Measurements from ENCODE around the gene ZNF827. TPM values are rescaled to one million over a fixed set of nuclear protein-coding genes. Genes with fewer than 3 reads are reported as not detected.
"Not testable (repeated sequence)": the region's sequence is repeated elsewhere in the genome, so short reads cannot be mapped to it uniquely, and the experiment has no call there.

Gene ZNF827
- total RNA-seq, 2 experiments from 2014 or later, result 12.2 to 14.4 TPM

DNA sequence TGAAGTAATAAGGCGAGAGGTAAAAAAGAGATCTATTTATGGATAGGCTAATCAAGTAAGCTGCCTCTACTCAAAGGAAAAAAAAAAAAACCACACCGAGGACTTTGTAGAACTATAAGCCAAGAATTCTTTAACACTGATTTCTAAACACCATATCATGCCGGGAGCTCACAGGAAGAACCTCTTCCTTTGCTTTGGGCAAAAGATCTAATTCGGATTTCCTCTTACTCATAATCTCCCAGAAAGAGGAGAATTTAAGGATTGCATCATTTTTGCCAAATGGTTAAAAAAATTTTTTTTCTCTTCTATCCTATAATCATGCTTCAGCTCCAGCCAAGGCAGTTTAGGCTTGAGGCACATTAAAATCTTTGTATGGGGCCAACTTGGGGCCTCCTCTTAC is 95.5 kb downstream of the ZNF827 start:
- POLR2A ChIA-PET, result no interaction called here
- Mint-ChIP-seq H3K4me3 (no peak overlapping the region), H3K27ac (peak overlapping the region; percentile 50), H3K4me1 (peaks cover 30% of the 10 kb centered on the region), H3K9me3 (no peaks in the 10 kb centered on the region), H3K27me3 (no peaks in the 10 kb centered on the region), H3K36me3 (ENCODE audit: low read depth) (peaks cover 28% of the 10 kb centered on the region)
- CTCF ChIA-PET, result interaction anchor here (0.8 to 1.9 kb wide), 2 partner anchors 18 to 407 kb away, joined by 3 to 4 read pairs; no protein-coding TSS in a partner anchor
- no peak for DNase-seq

DNA sequence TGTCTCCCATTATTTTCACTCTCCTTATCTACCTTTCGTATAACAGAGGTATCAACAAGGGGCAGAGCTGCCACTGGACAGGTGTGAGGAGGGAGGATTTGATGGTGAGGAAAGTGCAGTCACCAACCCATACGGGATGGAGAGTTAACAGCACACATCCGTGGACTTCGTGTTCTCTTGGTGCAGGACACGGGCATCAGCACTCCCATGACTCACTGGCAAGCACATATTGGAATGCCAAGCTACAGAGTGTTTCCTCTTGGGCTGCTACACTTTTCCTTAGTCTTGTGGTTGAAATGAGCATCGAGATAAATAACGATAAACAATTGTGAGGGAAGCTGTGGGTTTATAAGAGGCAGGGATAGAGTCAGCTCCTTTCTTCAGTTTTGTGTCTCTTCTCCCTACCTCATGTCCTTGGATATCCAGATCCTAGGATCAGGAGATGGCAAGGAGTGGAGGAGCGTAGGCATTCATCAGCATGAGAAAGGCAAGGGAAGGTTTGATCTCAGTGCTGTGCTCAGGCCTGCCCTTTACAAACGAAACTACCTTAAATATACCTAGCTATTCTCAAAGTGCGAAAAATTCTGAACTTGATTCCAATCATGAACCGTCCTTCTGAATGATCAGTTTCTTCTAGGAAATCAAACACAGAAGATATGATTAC is 96.3 kb downstream of the ZNF827 start:
- no peaks in the 10 kb centered on the region for H3K9me3 Mint-ChIP-seq
- ChIA-PET CTCF (interaction anchor here (0.8 kb wide), 1 partner anchor 23 kb away, joined by 3 read pairs; no protein-coding TSS in a partner anchor), POLR2A (no interaction called here)
- H3K4me3 Mint-ChIP-seq, result no peak overlapping the region
- H3K27me3 Mint-ChIP-seq, result no peaks in the 10 kb centered on the region
- peaks cover 28% of the 10 kb centered on the region for H3K36me3 Mint-ChIP-seq (ENCODE audit: low read depth)
- no peak for DNase-seq
- H3K27ac Mint-ChIP-seq, result no peak overlapping the region
- peaks cover 30% of the 10 kb centered on the region for H3K4me1 Mint-ChIP-seq

DNA sequence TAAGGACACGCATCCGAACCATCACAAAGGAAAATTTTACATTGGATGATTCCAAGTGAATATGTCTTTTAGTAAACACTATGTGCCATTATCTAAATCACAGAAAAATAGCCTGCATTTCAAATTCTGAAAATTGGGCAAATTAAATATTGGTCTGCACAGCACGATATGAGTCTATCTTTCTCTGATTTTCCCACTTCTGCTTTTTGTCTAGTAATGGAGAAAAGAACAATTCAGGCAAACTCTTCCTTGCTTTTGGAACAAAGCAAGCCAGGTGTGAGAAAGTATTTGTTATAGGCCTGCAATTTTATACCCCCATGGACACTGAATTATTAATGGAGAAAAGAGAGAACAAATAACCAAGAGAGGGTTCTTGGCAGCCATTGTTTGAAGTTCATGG is 97.8 kb downstream of the ZNF827 start:
- Mint-ChIP-seq H3K27ac (peak overlapping the region; percentile 47), H3K9me3 (no peaks in the 10 kb centered on the region), H3K4me1 (peaks cover 27% of the 10 kb centered on the region), H3K4me3 (no peak overlapping the region), H3K27me3 (no peaks in the 10 kb centered on the region), H3K36me3 (ENCODE audit: low read depth) (peaks cover 25% of the 10 kb centered on the region)
- POLR2A ChIA-PET, result no interaction called here
- CTCF ChIA-PET, result no interaction called here
- DNase-seq, result no peak

DNA sequence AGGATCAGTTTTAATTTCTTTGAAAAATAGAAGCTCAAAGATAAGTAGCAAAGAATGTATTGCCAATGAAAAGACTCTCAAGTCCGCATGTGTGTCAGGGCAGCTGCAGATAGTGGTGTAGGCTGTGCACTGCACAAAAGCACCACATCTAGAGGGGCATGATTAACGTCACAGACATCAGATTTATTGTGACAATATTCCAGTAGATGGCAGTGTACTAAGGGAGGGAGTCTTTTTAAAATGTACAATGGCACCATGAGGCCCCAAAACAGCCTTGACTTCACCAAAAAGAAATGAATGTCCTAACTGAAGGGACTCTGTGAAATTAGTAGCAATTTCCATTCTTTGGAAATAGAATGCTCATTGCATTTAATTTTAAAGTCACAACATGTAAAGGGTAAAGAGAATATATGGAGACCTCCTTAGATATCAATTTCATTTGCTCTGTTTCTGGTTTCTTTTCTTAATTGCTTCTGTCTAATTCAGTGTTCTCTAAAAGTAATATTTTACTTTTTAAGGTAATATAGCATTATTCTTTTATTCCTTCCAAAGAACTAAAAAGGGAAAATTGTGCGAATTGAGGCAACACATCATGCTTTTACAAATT is 98.4 kb downstream of the ZNF827 start:
- DNase-seq, result peak; percentile 29
- H3K36me3 Mint-ChIP-seq (ENCODE audit: low read depth), result peaks cover 20% of the 10 kb centered on the region
- CTCF ChIA-PET, result interaction anchor here (1.0 kb wide), 1 partner anchor 95 kb away, joined by 4 read pairs; no protein-coding TSS in a partner anchor

DNA sequence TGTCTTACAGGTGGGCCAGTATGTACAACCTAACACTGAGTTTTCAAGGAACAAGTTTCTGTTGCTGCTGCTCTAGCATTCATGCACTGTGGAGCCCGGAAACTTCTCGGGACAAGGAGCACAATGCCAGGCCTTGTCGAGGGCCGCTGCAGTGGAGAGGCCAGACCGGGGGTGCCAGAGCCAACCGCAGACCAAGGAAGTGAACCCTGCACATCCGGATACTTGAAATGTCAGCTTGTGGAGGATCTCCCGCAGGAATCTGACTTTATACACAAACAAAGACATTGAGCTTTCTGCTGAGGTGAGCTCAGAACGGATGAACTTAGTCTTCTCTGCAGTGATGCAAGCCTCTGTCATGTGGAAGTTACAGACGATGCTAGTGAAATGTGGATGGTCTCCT is 99.5 kb downstream of the ZNF827 start:
- no peak overlapping the region for H3K27ac Mint-ChIP-seq
- peaks cover 17% of the 10 kb centered on the region for H3K36me3 Mint-ChIP-seq (ENCODE audit: low read depth)
- no peaks in the 10 kb centered on the region for H3K9me3 Mint-ChIP-seq
- peaks cover 21% of the 10 kb centered on the region for H3K4me1 Mint-ChIP-seq
- no peak overlapping the region for H3K4me3 Mint-ChIP-seq
- no peak for DNase-seq
- H3K27me3 Mint-ChIP-seq, result no peaks in the 10 kb centered on the region
- ChIA-PET CTCF (interaction anchor here (1.0 to 1.5 kb wide), 2 partner anchors 22 to 96 kb away, joined by 3 to 4 read pairs; no protein-coding TSS in a partner anchor), POLR2A (no interaction called here)

More for the DNA sequence above, 98.4 kb downstream of the ZNF827 start:
- POLR2A ChIA-PET, result no interaction called here
- Mint-ChIP-seq H3K4me3 (no peak overlapping the region), H3K4me1 (peaks cover 27% of the 10 kb centered on the region), H3K9me3 (no peaks in the 10 kb centered on the region), H3K27ac (no peak overlapping the region), H3K27me3 (no peaks in the 10 kb centered on the region)

DNA sequence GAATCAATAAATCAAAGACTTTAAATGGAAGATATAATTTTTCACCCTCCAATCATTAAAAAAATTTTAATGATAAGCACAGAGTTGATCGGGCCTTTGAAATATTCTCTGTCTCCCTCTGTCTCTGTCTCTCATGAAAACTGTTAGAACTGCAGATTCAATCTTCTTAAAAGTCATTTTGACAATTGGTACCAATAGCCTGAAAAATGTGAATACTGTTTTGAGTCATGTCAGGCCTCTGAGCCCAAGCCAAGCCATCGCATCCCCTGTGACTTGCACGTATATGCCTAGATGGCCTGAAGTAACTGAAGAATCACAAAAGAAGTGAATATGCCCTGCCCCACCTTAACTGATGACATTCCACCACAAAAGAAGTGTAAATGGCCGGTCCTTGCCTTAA is 106.2 kb downstream of the ZNF827 start:
- POLR2A ChIA-PET, H3K27ac Mint-ChIP-seq, DNase-seq, H3K4me3 Mint-ChIP-seq, H3K27me3 Mint-ChIP-seq, CTCF ChIA-PET, H3K9me3 Mint-ChIP-seq: not testable (repeated sequence)
- H3K36me3 Mint-ChIP-seq (ENCODE audit: low read depth), result peaks cover 26% of the 10 kb centered on the region
- peaks cover 36% of the 10 kb centered on the region for H3K4me1 Mint-ChIP-seq

DNA sequence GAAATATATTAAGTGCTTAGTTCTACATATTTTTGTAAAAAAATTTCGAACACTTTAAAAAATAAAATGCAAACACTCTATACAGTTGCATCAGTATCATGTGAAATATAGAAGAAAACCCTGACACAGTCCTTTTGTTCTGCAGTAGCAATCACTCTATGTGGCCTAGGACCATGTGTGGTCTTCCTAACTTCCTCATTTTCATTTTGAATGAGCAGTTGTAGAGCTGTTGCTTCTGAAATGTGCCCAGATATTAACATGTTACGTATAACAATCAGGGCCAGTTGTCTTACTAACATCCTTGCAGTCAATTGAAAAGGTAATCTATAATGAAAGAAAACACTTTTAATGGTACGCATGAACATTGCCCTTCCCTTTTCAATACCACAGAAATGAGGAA is 107.9 kb downstream of the ZNF827 start:
- Mint-ChIP-seq H3K4me1 (peaks cover 38% of the 10 kb centered on the region), H3K36me3 (ENCODE audit: low read depth) (peaks cover 34% of the 10 kb centered on the region), H3K4me3 (no peak overlapping the region), H3K27ac (peak overlapping the region; percentile 17), H3K27me3 (no peaks in the 10 kb centered on the region), H3K9me3 (peaks cover 6% of the 10 kb centered on the region)
- ChIA-PET POLR2A (no interaction called here), CTCF (no interaction called here)
- no peak for DNase-seq

DNA sequence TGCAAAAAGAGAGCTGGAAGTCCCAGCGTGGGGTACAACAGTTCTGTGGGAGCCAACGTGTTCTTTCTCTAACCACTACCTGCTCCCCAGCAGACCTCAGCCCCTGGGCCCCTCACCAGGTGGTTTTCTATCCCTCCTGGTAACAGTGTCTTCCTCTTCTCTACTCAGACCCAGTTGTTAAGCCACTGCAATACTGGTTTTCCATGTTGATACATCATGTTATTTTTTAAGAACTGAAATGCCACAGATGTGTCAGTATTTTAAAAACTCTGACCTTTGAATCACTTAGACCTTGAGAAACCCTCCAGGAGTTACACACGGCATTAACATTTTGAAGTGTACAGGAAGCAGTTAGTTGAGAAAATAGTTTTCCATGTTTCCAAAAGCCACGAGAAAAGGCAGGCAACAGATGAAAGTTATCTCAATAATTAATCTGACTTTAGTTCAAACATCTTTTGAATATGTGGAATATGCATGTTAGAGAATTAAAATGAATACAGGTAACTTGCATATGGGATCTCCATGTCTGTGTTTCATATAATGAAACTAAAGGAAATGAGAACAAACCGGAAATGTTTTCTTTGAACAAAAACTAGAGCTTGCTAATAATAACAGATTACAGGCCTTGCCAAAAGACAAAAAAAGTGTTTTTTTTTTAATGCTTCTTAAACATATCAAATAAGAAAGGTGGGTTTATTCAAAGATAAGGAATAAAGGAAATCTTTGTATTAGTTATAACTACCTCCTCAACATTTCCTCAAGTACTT is 108.8 kb downstream of the ZNF827 start:
- H3K4me1 Mint-ChIP-seq, result peaks cover 38% of the 10 kb centered on the region
- DNase-seq, result no peak
- peak overlapping the region; percentile 60 for H3K4me3 Mint-ChIP-seq
- ChIA-PET POLR2A (interaction anchor here (0.6 kb wide), 1 partner anchor 19 kb away, joined by 3 read pairs; no protein-coding TSS in a partner anchor), CTCF (interaction anchor here (1.0 kb wide), 1 partner anchor 29 kb away, joined by 3 read pairs; no protein-coding TSS in a partner anchor)
- no peaks in the 10 kb centered on the region for H3K27me3 Mint-ChIP-seq
- H3K9me3 Mint-ChIP-seq, result peaks cover 6% of the 10 kb centered on the region
- peaks cover 43% of the 10 kb centered on the region for H3K36me3 Mint-ChIP-seq (ENCODE audit: low read depth)
- peak overlapping the region; percentile 93 for H3K27ac Mint-ChIP-seq

DNA sequence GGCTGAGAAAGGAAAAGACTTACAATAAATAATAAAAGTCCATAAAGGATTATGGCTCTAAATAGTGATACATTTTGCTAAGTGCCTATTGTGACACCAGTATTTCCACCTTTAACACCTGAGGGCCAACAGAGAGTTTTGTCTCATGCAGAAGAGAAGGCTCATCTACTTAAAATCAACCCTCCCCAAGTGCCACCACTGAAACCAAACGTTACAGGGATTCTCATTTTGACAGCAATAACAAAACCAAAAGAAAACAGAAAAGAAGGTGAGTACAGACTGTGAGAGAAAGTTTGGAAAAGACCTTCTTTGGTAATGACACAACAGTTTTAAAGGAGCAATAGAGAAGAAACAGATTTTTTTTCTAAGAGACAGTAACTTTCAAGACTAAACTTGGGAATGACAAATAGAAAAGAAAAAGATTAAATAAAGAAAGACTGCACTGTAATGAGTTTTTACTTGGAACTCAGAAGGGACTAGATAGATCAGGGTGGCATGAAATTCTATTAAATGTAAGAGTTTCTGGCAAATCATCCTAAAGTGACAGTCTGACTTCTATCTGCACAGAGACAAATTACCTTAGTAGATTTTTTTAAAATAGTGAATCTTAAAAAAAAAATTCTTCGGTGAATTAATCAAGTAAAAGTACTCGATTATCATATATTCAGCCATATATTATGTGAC is 109.7 kb downstream of the ZNF827 start:
- Mint-ChIP-seq H3K36me3 (ENCODE audit: low read depth) (peaks cover 46% of the 10 kb centered on the region), H3K4me1 (peaks cover 40% of the 10 kb centered on the region)
- POLR2A ChIA-PET, result no interaction called here

DNA sequence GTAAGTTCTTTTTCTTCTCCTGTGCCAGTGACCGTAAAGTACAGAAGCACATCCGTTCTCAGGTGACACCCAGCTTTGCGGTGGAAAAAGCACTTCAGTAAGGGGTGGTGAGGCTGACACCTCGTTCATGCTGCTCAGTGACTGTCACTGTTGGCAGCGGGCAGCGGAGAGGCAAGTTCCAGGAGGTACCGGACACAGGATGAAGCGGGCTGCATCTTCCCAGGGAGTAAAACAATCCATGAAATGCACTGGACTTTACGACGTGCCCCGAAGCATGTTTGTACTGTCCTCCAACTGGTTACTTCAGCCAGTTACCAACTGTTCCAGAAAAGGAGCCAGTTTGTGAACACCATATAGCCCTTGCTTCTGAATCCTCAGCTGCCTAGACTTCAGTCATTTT is 110.7 kb downstream of the ZNF827 start:
- H3K4me3 Mint-ChIP-seq, result no peak overlapping the region
- peaks cover 40% of the 10 kb centered on the region for H3K4me1 Mint-ChIP-seq
- H3K27me3 Mint-ChIP-seq, result no peaks in the 10 kb centered on the region
- H3K9me3 Mint-ChIP-seq, result peaks cover 2% of the 10 kb centered on the region
- ChIA-PET POLR2A (no interaction called here), CTCF (interaction anchor here (0.6 to 1.1 kb wide), 2 partner anchors 11 to 17 kb away, joined by 3 to 4 read pairs; no protein-coding TSS in a partner anchor)
- no peak for DNase-seq
- peaks cover 44% of the 10 kb centered on the region for H3K36me3 Mint-ChIP-seq (ENCODE audit: low read depth)
- no peak overlapping the region for H3K27ac Mint-ChIP-seq

More for the DNA sequence above, 109.7 kb downstream of the ZNF827 start:
- DNase-seq, result peak; percentile 37
- peak overlapping the region; percentile 93 for H3K27ac Mint-ChIP-seq
- peak overlapping the region; percentile 60 for H3K4me3 Mint-ChIP-seq
- H3K27me3 Mint-ChIP-seq, result no peaks in the 10 kb centered on the region
- peaks cover 6% of the 10 kb centered on the region for H3K9me3 Mint-ChIP-seq
- CTCF ChIA-PET, result interaction anchor here (1.0 kb wide), 1 partner anchor 28 kb away, joined by 3 read pairs; no protein-coding TSS in a partner anchor

DNA sequence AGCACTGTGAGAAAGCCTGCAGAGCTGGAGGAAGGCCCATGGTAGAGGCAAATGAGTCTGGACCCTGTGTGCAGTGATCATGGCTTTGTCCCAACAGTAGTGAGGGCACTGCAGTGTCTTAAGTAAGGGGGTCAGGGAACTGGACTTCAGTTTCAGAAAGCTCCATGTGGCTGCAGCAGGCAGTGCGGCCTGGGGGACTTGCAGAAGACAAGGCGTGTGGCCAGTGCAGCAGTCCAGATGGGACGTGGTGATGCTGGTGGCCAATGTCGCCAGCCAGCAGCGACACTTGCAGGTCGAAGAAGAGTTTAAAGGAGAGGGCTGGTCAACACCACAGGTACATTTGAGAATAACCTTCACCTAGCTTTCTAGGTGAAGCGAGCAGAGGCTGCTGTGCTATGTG is 113.4 kb downstream of the ZNF827 start:
- Mint-ChIP-seq H3K4me3 (no peak overlapping the region), H3K27ac (no peak overlapping the region), H3K27me3 (no peaks in the 10 kb centered on the region), H3K9me3 (no peaks in the 10 kb centered on the region), H3K36me3 (ENCODE audit: low read depth) (peaks cover 30% of the 10 kb centered on the region), H3K4me1 (peaks cover 27% of the 10 kb centered on the region)
- CTCF ChIA-PET, result interaction anchor here (0.6 to 1.1 kb wide), 2 partner anchors 9 to 11 kb away, joined by 3 read pairs; no protein-coding TSS in a partner anchor
- POLR2A ChIA-PET, result no interaction called here
- no peak for DNase-seq

DNA sequence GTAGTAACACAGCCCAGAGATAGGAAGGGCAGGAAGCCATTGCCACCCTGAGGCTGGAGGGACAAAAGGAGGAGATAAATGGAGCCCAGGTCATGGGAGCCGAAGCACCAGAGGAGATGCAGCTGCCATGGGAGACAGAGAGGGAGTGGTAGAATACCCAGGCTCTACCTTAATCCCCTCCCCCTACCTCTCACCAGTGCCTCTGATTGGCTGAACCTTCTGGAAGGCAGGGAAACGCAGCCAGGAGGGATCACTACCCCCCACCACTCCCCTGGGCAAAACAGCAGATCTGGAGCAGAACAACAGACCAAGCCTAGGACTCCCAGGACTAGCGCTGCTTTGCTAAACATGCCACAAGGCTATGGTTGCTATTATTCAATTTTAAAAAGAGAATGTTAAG is 114.2 kb downstream of the ZNF827 start:
- Mint-ChIP-seq H3K4me3 (no peak overlapping the region), H3K9me3 (no peaks in the 10 kb centered on the region), H3K27me3 (no peaks in the 10 kb centered on the region), H3K4me1 (peaks cover 19% of the 10 kb centered on the region), H3K27ac (no peak overlapping the region), H3K36me3 (ENCODE audit: low read depth) (peaks cover 28% of the 10 kb centered on the region)
- POLR2A ChIA-PET, result no interaction called here
- CTCF ChIA-PET, result no interaction called here
- no peak for DNase-seq

All from activated CD4-positive, alpha-beta T cell treated with anti-CD3 and anti-CD28 coated beads, Interleukin-2, amount 10 ng/mL, durations not matched to agents 7 days and 5 days (primary cell).